Measurements from ENCODE around the gene EPS8L1. TPM values are rescaled to one million over a fixed set of nuclear protein-coding genes. Genes with fewer than 3 reads are reported as not detected.

EPS8L1 gene
- total RNA-seq, 1 donor from 2014 or later, result 54.0 TPM

GRCh38 chr19:55085923-55086715, 10.4 kb downstream of the EPS8L1 start:
- Mint-ChIP-seq H3K4me3 (peak overlapping the region; percentile 63), H3K27me3 (peaks cover 58% of the 10 kb centered on the region), H3K27ac (no peak overlapping the region), H3K9me3 (no peaks in the 10 kb centered on the region), H3K36me3 (peaks cover 9% of the 10 kb centered on the region), H3K4me1 (ENCODE audit: unreplicated experiment) (peaks cover 22% of the 10 kb centered on the region)
- TF ChIP-seq, protein P1, sequence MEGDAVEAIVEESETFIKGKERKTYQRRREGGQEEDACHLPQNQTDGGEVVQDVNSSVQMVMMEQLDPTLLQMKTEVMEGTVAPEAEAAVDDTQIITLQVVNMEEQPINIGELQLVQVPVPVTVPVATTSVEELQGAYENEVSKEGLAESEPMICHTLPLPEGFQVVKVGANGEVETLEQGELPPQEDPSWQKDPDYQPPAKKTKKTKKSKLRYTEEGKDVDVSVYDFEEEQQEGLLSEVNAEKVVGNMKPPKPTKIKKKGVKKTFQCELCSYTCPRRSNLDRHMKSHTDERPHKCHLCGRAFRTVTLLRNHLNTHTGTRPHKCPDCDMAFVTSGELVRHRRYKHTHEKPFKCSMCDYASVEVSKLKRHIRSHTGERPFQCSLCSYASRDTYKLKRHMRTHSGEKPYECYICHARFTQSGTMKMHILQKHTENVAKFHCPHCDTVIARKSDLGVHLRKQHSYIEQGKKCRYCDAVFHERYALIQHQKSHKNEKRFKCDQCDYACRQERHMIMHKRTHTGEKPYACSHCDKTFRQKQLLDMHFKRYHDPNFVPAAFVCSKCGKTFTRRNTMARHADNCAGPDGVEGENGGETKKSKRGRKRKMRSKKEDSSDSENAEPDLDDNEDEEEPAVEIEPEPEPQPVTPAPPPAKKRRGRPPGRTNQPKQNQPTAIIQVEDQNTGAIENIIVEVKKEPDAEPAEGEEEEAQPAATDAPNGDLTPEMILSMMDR (conservative IDR thresholded peaks at IDR 0.05), result no peak
- no peak for DNase-seq (ENCODE audit: extremely low spot score, unreplicated experiment)

DNA sequence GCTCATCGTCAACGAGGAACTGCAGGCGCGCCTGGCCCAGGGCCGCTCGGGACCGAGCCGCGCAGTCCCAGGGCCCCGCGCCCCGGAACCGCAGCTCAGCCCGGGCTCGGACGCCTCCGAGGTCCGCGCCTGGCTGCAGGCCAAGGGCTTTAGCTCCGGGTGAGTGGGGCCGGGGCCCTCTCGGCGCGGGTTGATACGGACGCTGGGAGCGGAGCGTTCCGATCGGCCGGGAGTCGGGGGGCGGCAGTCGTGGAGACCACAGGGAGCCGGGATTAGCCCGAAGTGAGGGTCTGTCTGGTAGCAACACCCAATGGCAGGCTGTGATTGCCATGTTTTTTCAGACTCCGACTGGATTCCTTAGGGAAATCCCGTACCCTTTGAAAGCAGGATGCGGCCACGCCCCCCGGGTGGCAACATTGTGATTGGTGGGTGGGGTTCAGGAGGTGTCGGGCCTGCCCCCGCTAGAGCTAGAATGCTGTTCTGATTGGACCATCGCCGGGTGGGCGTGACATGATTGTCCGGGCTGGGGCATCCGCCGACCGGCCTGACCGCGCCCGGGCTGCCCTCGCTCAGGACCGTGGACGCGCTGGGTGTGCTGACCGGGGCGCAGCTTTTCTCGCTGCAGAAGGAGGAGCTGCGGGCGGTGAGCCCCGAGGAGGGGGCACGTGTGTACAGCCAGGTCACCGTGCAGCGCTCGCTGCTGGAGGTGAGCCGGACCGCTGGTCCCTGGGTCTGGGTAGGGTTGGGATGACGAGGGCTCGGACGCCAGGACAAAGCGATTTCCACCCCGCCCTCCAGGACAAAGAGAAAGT, 11.3 kb downstream of the EPS8L1 start:
- Mint-ChIP-seq H3K4me3 (peak overlapping the region; percentile 88), H3K4me1 (ENCODE audit: unreplicated experiment) (peaks cover 22% of the 10 kb centered on the region), H3K27ac (peak overlapping the region; percentile 16), H3K27me3 (peaks cover 53% of the 10 kb centered on the region), H3K9me3 (no peaks in the 10 kb centered on the region), H3K36me3 (peaks cover 9% of the 10 kb centered on the region)
- TF ChIP-seq, protein P1 (conservative IDR thresholded peaks at IDR 0.05), result no peak
- peak; percentile 89 for DNase-seq (ENCODE audit: extremely low spot score, unreplicated experiment)

- H3K4me1 Mint-ChIP-seq (ENCODE audit: unreplicated experiment), result peaks cover 22% of the 10 kb centered on the region
- no peaks in the 10 kb centered on the region for H3K9me3 Mint-ChIP-seq
- peaks cover 8% of the 10 kb centered on the region for H3K36me3 Mint-ChIP-seq
- TF ChIP-seq, protein P1 (conservative IDR thresholded peaks at IDR 0.05), result no peak
- peak overlapping the region; percentile 88 for H3K4me3 Mint-ChIP-seq
- DNase-seq (ENCODE audit: extremely low spot score, unreplicated experiment), result no peak
- H3K27me3 Mint-ChIP-seq, result peaks cover 50% of the 10 kb centered on the region
- peak overlapping the region; percentile 16 for H3K27ac Mint-ChIP-seq
Observed at GRCh38 chr19:55087542-55087901, 11.9 kb downstream of the EPS8L1 start.

GRCh38 chr19:55088021-55088451, 12.4 kb downstream of the EPS8L1 start:
- Mint-ChIP-seq H3K27ac (peak overlapping the region; percentile 87), H3K4me1 (ENCODE audit: unreplicated experiment) (peaks cover 22% of the 10 kb centered on the region), H3K9me3 (no peaks in the 10 kb centered on the region), H3K27me3 (peaks cover 45% of the 10 kb centered on the region), H3K4me3 (peak overlapping the region; percentile 88), H3K36me3 (peaks cover 5% of the 10 kb centered on the region)
- no peak for DNase-seq (ENCODE audit: extremely low spot score, unreplicated experiment)
- TF ChIP-seq, protein P1 (conservative IDR thresholded peaks at IDR 0.05), result no peak

GRCh38 chr19:55088543-55089341, 13.1 kb downstream of the EPS8L1 start:
- peaks cover 22% of the 10 kb centered on the region for H3K4me1 Mint-ChIP-seq (ENCODE audit: unreplicated experiment)
- H3K27ac Mint-ChIP-seq, result peak overlapping the region; percentile 87
- TF ChIP-seq, protein P1 (conservative IDR thresholded peaks at IDR 0.05), result peak; percentile 98
- no peak for DNase-seq (ENCODE audit: extremely low spot score, unreplicated experiment)
- H3K36me3 Mint-ChIP-seq, result peaks cover 5% of the 10 kb centered on the region
- peak overlapping the region; percentile 88 for H3K4me3 Mint-ChIP-seq
- peaks cover 42% of the 10 kb centered on the region for H3K27me3 Mint-ChIP-seq
- H3K9me3 Mint-ChIP-seq, result no peaks in the 10 kb centered on the region
